Measurements from ENCODE around the gene INMT. TPM values are rescaled to one million over a fixed set of nuclear protein-coding genes. Genes with fewer than 3 reads are reported as not detected.

INMT gene
- polyA plus RNA-seq, 1 experiment, result 6.6 TPM

DNA sequence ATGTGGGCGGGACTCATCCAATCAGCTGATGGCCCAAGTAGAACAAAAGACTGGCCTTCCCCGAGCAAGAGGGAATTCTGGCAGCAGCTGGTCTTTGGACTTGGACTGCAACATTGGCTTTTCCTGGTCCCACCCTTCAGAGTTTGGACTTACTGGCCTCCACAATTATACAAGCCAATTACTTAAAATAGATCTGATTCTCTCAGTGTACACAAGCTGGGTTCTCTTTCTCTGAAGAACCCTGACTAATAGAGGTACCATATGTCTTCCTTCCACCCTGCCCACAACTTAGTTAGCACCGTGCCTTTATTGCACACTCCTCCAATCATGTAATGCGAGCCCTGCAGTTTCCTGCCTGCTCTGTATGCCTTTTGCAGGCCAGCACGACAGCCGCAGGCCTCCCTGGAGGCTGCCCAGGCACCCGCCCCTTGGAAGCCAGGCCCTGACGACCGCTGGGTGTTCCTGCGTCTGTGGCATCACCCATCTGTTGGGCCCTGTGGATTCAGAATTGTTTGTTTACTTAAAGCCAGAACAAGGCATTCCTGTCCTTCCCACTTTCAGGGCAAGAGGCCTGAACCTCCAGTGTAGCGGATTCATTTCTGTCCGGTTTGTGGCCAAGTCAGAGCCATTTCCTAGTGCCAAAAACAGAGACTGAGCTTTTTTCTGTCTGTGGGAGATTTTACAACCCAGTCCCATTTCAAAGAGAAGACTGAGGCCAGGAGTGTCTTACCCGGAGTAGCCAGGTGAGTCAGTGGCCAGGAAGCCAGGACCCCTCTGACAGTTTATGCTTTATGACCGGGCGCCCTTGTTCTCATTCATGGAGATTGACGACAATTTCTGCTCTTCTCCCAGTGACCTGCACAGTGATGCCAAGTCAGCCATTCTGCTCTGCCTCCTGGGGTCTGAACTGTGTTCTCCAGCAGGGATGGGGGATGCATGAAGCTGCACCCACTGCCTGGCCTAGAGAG lies 968 bp upstream of the INMT start:
- TF ChIP-seq, protein P1, sequence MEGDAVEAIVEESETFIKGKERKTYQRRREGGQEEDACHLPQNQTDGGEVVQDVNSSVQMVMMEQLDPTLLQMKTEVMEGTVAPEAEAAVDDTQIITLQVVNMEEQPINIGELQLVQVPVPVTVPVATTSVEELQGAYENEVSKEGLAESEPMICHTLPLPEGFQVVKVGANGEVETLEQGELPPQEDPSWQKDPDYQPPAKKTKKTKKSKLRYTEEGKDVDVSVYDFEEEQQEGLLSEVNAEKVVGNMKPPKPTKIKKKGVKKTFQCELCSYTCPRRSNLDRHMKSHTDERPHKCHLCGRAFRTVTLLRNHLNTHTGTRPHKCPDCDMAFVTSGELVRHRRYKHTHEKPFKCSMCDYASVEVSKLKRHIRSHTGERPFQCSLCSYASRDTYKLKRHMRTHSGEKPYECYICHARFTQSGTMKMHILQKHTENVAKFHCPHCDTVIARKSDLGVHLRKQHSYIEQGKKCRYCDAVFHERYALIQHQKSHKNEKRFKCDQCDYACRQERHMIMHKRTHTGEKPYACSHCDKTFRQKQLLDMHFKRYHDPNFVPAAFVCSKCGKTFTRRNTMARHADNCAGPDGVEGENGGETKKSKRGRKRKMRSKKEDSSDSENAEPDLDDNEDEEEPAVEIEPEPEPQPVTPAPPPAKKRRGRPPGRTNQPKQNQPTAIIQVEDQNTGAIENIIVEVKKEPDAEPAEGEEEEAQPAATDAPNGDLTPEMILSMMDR (IDR thresholded peaks at IDR 0.05; ENCODE audit: low read depth, low read length), result no peak
- ChIA-PET POLR2A (interaction anchor here (0.6 to 1.3 kb wide), 5 partner anchors 16 to 293 kb away, joined by 3 to 4 read pairs (median 3); no protein-coding TSS in a partner anchor), CTCF (interaction anchor here (0.7 to 3.5 kb wide), 3 partner anchors 11 to 26 kb away, joined by 3 to 40 read pairs (median 4); no protein-coding TSS in a partner anchor)
- H3K27ac ChIP-seq (ENCODE audit: low read depth, low read length), result peak overlapping the region; percentile 84
- DNase-seq (ENCODE audit: low read depth, low spot score), result peak; percentile 89
- peaks cover 2% of the 10 kb centered on the region for H3K27me3 ChIP-seq (ENCODE audit: control insufficient read depth, insufficient read depth, low read length)
- peaks cover 4% of the 10 kb centered on the region; the same call in 1 of the 2 replicates for H3K9me3 ChIP-seq (ENCODE audit: control insufficient read depth, insufficient read depth, low read length)
- H3K4me3 ChIP-seq (ENCODE audit: low read depth, low read length), result no peak overlapping the region

DNA sequence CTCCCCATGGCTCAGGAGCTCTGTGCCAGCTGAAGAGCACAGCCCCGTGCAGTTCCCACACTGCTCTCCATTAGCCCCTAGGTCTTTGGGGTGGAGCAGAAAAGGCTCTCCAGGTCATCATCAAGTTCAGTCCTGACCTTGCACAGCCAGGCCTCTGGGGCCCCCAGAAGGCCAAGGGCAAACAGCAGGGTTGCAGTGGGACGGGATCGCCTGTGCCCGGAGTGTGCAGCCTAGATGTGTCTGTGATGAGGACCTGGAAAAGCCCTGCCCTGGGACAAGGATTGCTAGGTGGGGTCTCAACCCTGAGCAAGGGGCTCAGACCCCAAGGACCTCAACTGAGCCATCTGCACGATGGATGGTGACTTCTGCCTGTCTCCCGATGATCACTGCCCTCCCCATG lies 549 bp downstream of the INMT start:
- Histone ChIP-seq H3K27ac (ENCODE audit: low read depth, low read length) (no peak overlapping the region), H3K27me3 (ENCODE audit: control insufficient read depth, insufficient read depth, low read length) (peaks cover 2% of the 10 kb centered on the region), H3K4me3 (ENCODE audit: low read depth, low read length) (peak overlapping the region; percentile 23; the same call in 1 of the 2 replicates), H3K9me3 (ENCODE audit: control insufficient read depth, insufficient read depth, low read length) (peaks cover 4% of the 10 kb centered on the region; the same call in 1 of the 2 replicates)
- DNase-seq (ENCODE audit: low read depth, low spot score), result no peak
- ChIA-PET CTCF (interaction anchor here (1.3 kb wide), 1 partner anchor 12 kb away, joined by 5 read pairs; no protein-coding TSS in a partner anchor), POLR2A (interaction anchor here (0.6 to 1.2 kb wide), 2 partner anchors 15 to 370 kb away, joined by 3 read pairs; no protein-coding TSS in a partner anchor)
- TF ChIP-seq, protein P1 (IDR thresholded peaks at IDR 0.05; ENCODE audit: low read depth, low read length), result no peak

DNA sequence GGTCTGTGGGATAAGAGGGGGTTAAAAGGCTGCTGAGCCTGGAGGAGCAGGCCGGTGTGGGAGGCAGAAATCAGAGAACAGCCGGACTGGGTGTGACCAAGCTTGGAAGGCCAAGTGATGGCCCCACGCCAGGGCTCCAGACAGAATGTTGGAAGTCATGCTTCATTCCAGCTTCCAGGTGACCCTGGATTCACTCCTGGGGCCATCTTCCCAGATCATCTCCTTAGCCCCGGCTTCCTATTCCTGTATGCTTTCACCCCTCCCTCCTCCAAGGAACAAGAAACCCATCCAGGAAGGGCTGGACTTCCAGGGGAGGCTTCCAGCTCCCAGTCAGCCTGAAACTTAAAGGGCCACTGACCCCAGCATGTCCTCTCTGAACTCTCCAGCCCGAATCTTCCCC lies 1.0 kb downstream of the INMT start:
- DNase-seq (ENCODE audit: low read depth, low spot score), result no peak
- Histone ChIP-seq H3K4me3 (ENCODE audit: low read depth, low read length) (peak overlapping the region; percentile 23), H3K27ac (ENCODE audit: low read depth, low read length) (no peak overlapping the region), H3K9me3 (ENCODE audit: control insufficient read depth, insufficient read depth, low read length) (peaks cover 4% of the 10 kb centered on the region; the same call in 1 of the 2 replicates), H3K27me3 (ENCODE audit: control insufficient read depth, insufficient read depth, low read length) (peaks cover 2% of the 10 kb centered on the region)
- CTCF ChIA-PET, result interaction anchor here (1.3 kb wide), 1 partner anchor 12 kb away, joined by 5 read pairs; no protein-coding TSS in a partner anchor
- TF ChIP-seq, protein P1 (IDR thresholded peaks at IDR 0.05; ENCODE audit: low read depth, low read length), result no peak
- POLR2A ChIA-PET, result interaction anchor here (0.6 to 1.2 kb wide), 2 partner anchors 14 to 44 kb away, joined by 3 to 5 read pairs; no protein-coding TSS in a partner anchor

DNA sequence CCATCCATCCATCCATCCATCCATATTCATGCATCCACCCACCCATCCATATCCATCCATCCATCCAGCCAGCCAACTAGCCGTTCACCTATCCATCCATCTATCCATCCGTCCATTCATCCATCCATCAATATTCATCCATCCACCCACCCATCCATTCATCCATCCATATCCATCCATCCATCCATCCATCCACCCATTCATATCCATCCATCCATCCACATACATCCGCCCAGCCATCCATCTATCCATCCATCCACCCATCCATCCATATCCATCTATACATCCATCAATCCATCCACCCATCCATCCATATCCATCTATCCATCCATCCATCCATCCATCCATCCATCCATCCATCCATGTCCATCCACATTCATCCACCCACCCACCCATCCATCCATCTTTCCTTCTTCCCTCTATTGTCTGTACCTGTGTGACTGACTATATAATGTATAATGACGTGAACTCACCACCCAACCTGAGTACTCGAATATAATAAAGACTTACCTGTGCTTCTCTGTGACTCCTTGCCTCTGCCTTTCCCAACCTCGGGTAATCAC lies 2.5 kb downstream of the INMT start:
- ChIA-PET POLR2A (interaction anchor here (0.6 kb wide), 1 partner anchor 49 kb away, joined by 4 read pairs; no protein-coding TSS in a partner anchor), CTCF (interaction anchor here (1.8 kb wide), 1 partner anchor 14 kb away, joined by 10 read pairs; no protein-coding TSS in a partner anchor)
- Histone ChIP-seq H3K27me3 (ENCODE audit: control insufficient read depth, insufficient read depth, low read length) (peaks cover 2% of the 10 kb centered on the region), H3K27ac (ENCODE audit: low read depth, low read length) (no peak overlapping the region), H3K9me3 (ENCODE audit: control insufficient read depth, insufficient read depth, low read length) (peaks cover 4% of the 10 kb centered on the region; the same call in 1 of the 2 replicates), H3K4me3 (ENCODE audit: low read depth, low read length) (no peak overlapping the region)
- no peak for DNase-seq (ENCODE audit: low read depth, low spot score)
- TF ChIP-seq, protein P1 (IDR thresholded peaks at IDR 0.05; ENCODE audit: low read depth, low read length), result no peak
